ENCODE results near the gene PPM1E. TPM values are rescaled to one million over a fixed set of nuclear protein-coding genes. Genes with fewer than 3 reads are reported as not detected.

Gene PPM1E
- total RNA-seq, 1 experiment from 2014 or later = 0.09 TPM

DNA sequence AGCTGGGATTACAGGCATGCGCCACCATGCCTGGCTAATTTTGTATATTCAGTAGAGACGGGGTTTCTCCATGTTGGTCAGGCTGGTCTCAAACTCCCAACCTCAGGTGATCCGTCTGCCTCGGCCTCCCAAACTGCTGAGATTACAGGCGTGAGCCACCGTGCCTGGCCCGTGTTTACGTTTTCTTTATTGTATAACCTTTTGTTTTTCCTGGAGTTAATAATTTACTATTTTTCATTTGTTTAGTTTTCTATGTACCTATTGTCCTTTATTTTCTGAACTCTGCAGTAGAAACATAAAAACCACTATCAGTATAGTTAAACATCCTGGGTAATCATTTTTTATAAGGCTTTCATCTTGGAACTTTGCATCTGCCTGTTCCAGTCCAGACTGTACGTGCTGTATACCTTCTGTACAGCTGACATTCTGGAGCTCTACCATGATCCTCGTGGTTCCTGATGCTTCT is 73.6 kb downstream of the PPM1E start:
- BruUV-seq (replicated peaks) = no TSS peak
- Mint-ChIP-seq H3K9me3 (ENCODE audit: low read depth, unreplicated experiment) (no peaks in the 10 kb centered on the region), H3K36me3 (ENCODE audit: insufficient read depth, unreplicated experiment) (no peaks in the 10 kb centered on the region), H3K4me3 (ENCODE audit: low read depth, unreplicated experiment) (no peak overlapping the region), H3K27me3 (ENCODE audit: unreplicated experiment) (no peaks in the 10 kb centered on the region), H3K4me1 (ENCODE audit: low read depth, unreplicated experiment) (no peaks in the 10 kb centered on the region), H3K27ac (ENCODE audit: unreplicated experiment) (no peak overlapping the region)
- TF ChIP-seq, protein P1, sequence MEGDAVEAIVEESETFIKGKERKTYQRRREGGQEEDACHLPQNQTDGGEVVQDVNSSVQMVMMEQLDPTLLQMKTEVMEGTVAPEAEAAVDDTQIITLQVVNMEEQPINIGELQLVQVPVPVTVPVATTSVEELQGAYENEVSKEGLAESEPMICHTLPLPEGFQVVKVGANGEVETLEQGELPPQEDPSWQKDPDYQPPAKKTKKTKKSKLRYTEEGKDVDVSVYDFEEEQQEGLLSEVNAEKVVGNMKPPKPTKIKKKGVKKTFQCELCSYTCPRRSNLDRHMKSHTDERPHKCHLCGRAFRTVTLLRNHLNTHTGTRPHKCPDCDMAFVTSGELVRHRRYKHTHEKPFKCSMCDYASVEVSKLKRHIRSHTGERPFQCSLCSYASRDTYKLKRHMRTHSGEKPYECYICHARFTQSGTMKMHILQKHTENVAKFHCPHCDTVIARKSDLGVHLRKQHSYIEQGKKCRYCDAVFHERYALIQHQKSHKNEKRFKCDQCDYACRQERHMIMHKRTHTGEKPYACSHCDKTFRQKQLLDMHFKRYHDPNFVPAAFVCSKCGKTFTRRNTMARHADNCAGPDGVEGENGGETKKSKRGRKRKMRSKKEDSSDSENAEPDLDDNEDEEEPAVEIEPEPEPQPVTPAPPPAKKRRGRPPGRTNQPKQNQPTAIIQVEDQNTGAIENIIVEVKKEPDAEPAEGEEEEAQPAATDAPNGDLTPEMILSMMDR (IDR thresholded peaks at IDR 0.05; ENCODE audit: unreplicated experiment) = no peak
- intact Hi-C loops (cut with micrococcal nuclease; ENCODE audit: unreplicated experiment) = no loop called here
- CTCF ChIA-PET = no interaction called here
- no peak for DNase-seq

DNA sequence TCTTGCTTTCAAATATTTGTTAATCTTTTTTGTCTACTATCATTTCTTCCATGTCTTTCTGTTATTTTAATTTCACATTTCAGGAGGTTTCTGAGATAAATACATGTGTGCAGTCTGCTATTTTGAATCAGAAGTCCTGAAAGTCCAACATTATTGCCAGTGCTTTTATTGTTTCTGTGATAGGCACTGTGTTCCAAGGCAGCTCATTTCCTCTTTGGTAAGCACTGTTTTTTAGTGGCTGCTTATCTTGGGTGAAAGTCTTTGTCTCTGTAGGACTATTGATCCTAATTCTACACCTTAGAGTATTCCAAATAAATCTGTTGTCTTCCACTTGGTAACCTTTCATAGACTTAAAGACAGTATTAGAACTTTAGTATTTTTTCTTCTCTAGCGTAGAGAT is 76.1 kb downstream of the PPM1E start:
- no peaks in the 10 kb centered on the region for H3K36me3 Mint-ChIP-seq (ENCODE audit: insufficient read depth, unreplicated experiment)
- TF ChIP-seq, protein P1 (IDR thresholded peaks at IDR 0.05; ENCODE audit: unreplicated experiment) = no peak
- H3K4me1 Mint-ChIP-seq (ENCODE audit: low read depth, unreplicated experiment) = no peaks in the 10 kb centered on the region
- no peak for DNase-seq
- CTCF ChIA-PET = no interaction called here
- H3K27ac Mint-ChIP-seq (ENCODE audit: unreplicated experiment) = no peak overlapping the region
- no peak overlapping the region for H3K4me3 Mint-ChIP-seq (ENCODE audit: low read depth, unreplicated experiment)
- intact Hi-C loops (cut with micrococcal nuclease; ENCODE audit: unreplicated experiment) = no loop called here
- no peaks in the 10 kb centered on the region for H3K9me3 Mint-ChIP-seq (ENCODE audit: low read depth, unreplicated experiment)
- no TSS peak for BruUV-seq (replicated peaks)
- no peaks in the 10 kb centered on the region for H3K27me3 Mint-ChIP-seq (ENCODE audit: unreplicated experiment)

DNA sequence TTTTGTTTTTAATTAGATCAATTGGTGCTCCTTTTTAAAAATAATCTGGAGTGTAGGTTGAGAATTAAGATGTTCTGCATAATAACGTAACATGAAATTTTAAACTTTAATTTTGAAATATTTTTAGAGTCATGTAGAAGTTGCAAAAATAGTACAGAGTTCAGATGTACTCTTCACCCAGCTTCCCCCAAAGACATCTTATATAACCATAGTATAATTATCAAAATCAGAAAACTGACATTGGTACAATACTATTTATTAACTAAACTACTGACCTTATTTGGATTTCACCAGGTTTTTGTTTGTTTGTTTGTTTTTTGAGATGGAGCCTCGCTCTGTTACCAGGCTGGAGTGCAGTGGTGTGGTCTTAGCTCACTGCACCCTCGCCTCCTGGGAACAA is 76.9 kb downstream of the PPM1E start:
- CTCF ChIA-PET = no interaction called here
- no peaks in the 10 kb centered on the region for H3K36me3 Mint-ChIP-seq (ENCODE audit: insufficient read depth, unreplicated experiment)
- TF ChIP-seq, protein P1 (IDR thresholded peaks at IDR 0.05; ENCODE audit: unreplicated experiment) = no peak
- no peak for DNase-seq
- H3K4me3 Mint-ChIP-seq (ENCODE audit: low read depth, unreplicated experiment) = no peak overlapping the region
- H3K27ac Mint-ChIP-seq (ENCODE audit: unreplicated experiment) = no peak overlapping the region
- BruUV-seq (replicated peaks) = no TSS peak
- H3K9me3 Mint-ChIP-seq (ENCODE audit: low read depth, unreplicated experiment) = no peaks in the 10 kb centered on the region
- H3K27me3 Mint-ChIP-seq (ENCODE audit: unreplicated experiment) = no peaks in the 10 kb centered on the region
- H3K4me1 Mint-ChIP-seq (ENCODE audit: low read depth, unreplicated experiment) = no peaks in the 10 kb centered on the region
- intact Hi-C loops (cut with micrococcal nuclease; ENCODE audit: unreplicated experiment) = no loop called here

DNA sequence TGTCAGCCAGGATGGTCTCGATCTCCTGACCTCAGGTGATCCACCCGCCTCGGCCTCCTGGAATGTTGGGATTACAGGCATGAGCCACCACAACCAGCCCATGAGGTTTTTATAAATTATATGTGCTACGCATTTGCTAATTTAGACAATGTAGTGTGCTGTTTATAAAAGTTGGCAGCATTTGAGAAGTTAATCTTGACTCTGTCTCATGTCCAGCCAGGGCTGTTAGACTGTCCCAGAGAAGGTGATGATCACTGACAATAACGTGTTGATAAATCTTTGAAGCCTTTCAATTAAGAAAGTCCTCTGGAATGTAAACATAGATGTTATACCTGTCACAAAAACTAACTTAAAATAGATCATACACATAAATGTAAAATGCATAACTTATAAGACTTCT is 82.0 kb downstream of the PPM1E start:
- intact Hi-C loops (cut with micrococcal nuclease; ENCODE audit: unreplicated experiment) = no loop called here
- BruUV-seq (replicated peaks) = no TSS peak
- H3K9me3 Mint-ChIP-seq (ENCODE audit: low read depth, unreplicated experiment) = no peaks in the 10 kb centered on the region
- no peaks in the 10 kb centered on the region for H3K36me3 Mint-ChIP-seq (ENCODE audit: insufficient read depth, unreplicated experiment)
- no peak overlapping the region for H3K4me3 Mint-ChIP-seq (ENCODE audit: low read depth, unreplicated experiment)
- H3K27me3 Mint-ChIP-seq (ENCODE audit: unreplicated experiment) = no peaks in the 10 kb centered on the region
- CTCF ChIA-PET = no interaction called here
- no peak for DNase-seq
- no peak overlapping the region for H3K27ac Mint-ChIP-seq (ENCODE audit: unreplicated experiment)
- no peaks in the 10 kb centered on the region for H3K4me1 Mint-ChIP-seq (ENCODE audit: low read depth, unreplicated experiment)
- TF ChIP-seq, protein P1 (IDR thresholded peaks at IDR 0.05; ENCODE audit: unreplicated experiment) = no peak
